ENCODE measurements around the gene ECM1.

ECM1 gene

GRCh38 chr1:150513351-150513791 lies 5.5 kb downstream of the ECM1 start:
- no peak for TF ChIP-seq EZH2phosphoT487 (IDR thresholded peaks at IDR 0.05; ENCODE audit: low read depth)
- no peak for TF ChIP-seq CTCF (IDR thresholded peaks at IDR 0.05; ENCODE audit: low read depth, low read length)
- H3K27me3 ChIP-seq (ENCODE audit: low read depth, low read length): no peaks in the 10 kb centered on the region

DNA sequence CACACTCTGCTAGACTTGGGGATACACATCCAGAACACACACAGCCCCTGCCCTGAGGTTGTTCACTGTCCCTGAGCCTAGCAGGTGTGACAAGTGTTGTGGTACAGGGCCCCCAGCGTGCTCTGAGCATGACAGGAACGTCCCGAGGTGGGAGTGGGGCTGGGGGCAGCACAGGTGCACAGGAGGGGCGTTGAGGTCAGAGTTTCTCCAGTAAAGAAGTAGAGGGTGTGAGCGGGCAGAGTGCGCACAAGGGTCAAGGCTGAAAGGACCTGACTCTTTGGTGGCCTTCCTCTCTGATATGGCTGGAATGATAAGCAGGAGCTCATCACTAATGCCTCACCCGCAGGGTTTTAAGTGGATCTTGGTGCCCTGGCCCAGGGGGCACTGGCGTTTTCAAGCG lies 6.4 kb downstream of the ECM1 start:
- H3K4me2 ChIP-seq (ENCODE audit: low read length): no peak overlapping the region
- H3K4me3 ChIP-seq (ENCODE audit: low read length): no peak overlapping the region
- H2AFZ ChIP-seq (ENCODE audit: low read depth, low read length): no peak overlapping the region
- H3K9ac ChIP-seq (ENCODE audit: low read length): no peak overlapping the region
- no peaks in the 10 kb centered on the region for H4K20me1 ChIP-seq (ENCODE audit: insufficient read depth, low read length)
- no peak overlapping the region for H3K27ac ChIP-seq (ENCODE audit: low read length)
- peaks cover 2% of the 10 kb centered on the region for H3K36me3 ChIP-seq (replicated peaks; ENCODE audit: low read depth, low read length)
- H3K4me1 ChIP-seq (ENCODE audit: low read length): peaks cover 10% of the 10 kb centered on the region
- no peaks in the 10 kb centered on the region for H3K27me3 ChIP-seq (ENCODE audit: low read depth, low read length)
- H3K9me3 ChIP-seq (ENCODE audit: insufficient read depth, low read length): no peaks in the 10 kb centered on the region
- TF ChIP-seq CTCF (IDR thresholded peaks at IDR 0.05; ENCODE audit: low read depth, low read length) (no peak), EZH2phosphoT487 (IDR thresholded peaks at IDR 0.05; ENCODE audit: low read depth) (no peak)
- H3K79me2 ChIP-seq (ENCODE audit: low read length): no peaks in the 10 kb centered on the region

More at GRCh38 chr1:150513351-150513791, 5.5 kb downstream of the ECM1 start:
- H3K4me1 ChIP-seq (ENCODE audit: low read length): peaks cover 10% of the 10 kb centered on the region
- no peak overlapping the region for H3K27ac ChIP-seq (ENCODE audit: low read length)
- no peak overlapping the region for H3K4me2 ChIP-seq (ENCODE audit: low read length)
- no peaks in the 10 kb centered on the region for H3K9me3 ChIP-seq (ENCODE audit: insufficient read depth, low read length)
- no peak overlapping the region for H3K4me3 ChIP-seq (ENCODE audit: low read length)
- no peak overlapping the region for H2AFZ ChIP-seq (ENCODE audit: low read depth, low read length)
- H3K9ac ChIP-seq (ENCODE audit: low read length): no peak overlapping the region
- H3K79me2 ChIP-seq (ENCODE audit: low read length): no peaks in the 10 kb centered on the region
- no peaks in the 10 kb centered on the region for H4K20me1 ChIP-seq (ENCODE audit: insufficient read depth, low read length)
- H3K36me3 ChIP-seq (replicated peaks; ENCODE audit: low read depth, low read length): peaks cover 2% of the 10 kb centered on the region

GRCh38 chr1:150514913-150515327 lies 7.0 kb downstream of the ECM1 start:
- H3K9me3 ChIP-seq (ENCODE audit: insufficient read depth, low read length): no peaks in the 10 kb centered on the region
- TF ChIP-seq EZH2phosphoT487 (IDR thresholded peaks at IDR 0.05; ENCODE audit: low read depth) (no peak), CTCF (IDR thresholded peaks at IDR 0.05; ENCODE audit: low read depth, low read length) (no peak)
- H3K4me2 ChIP-seq (ENCODE audit: low read length): peak overlapping the region; percentile 82
- peaks cover 10% of the 10 kb centered on the region for H3K4me1 ChIP-seq (ENCODE audit: low read length)
- no peak overlapping the region for H3K27ac ChIP-seq (ENCODE audit: low read length)
- H3K9ac ChIP-seq (ENCODE audit: low read length): peak overlapping the region; percentile 49
- peak overlapping the region; percentile 62 for H2AFZ ChIP-seq (ENCODE audit: low read depth, low read length)
- H3K36me3 ChIP-seq (replicated peaks; ENCODE audit: low read depth, low read length): peaks cover 1% of the 10 kb centered on the region
- peak overlapping the region; percentile 80 for H3K4me3 ChIP-seq (ENCODE audit: low read length)
- no peaks in the 10 kb centered on the region for H3K27me3 ChIP-seq (ENCODE audit: low read depth, low read length)
- H3K79me2 ChIP-seq (ENCODE audit: low read length): no peaks in the 10 kb centered on the region
- H4K20me1 ChIP-seq (ENCODE audit: insufficient read depth, low read length): no peaks in the 10 kb centered on the region

DNA sequence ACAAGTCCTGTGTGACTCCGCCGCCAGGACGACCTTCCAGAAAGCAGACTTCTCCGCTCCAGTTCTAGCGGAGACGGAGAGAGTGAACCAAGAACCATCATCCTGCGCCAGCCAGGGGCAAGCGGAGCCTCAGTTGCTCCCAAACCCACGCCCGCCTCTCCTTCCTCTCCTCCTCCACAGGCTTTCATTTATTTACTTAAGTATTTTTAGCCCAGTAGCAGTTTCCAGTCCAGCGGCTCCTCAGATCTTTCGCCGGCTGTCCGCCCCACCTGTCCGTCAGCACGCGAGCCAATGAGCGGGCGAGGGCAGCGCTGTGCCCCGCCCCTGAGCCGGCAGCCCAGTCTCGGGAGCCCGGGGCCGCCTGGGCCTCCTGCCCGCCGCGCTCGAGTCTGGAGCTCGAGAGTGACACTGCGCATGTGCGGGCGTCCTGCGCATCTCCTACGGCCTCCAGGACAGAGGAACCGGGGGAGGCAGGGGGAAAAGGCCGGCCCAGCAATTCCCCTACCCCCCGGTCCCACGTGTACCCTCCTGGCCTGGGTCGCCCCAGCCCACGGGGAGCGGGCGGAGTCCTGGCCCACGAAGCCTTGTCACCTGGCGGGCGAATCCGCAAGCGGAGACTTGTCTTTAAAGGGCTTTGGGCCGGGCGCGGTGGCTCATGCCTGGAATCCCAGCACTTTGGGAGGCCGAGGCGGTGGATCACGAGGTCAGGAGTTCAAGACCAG lies 7.6 kb downstream of the ECM1 start, which contains the start of gene FALEC:
FALEC (plus strand) TSS at position 425 of the 722 bp plus-strand sequence.
- H3K36me3 ChIP-seq (replicated peaks; ENCODE audit: low read depth, low read length): no peaks in the 10 kb centered on the region
- H3K9me3 ChIP-seq (ENCODE audit: insufficient read depth, low read length): no peaks in the 10 kb centered on the region
- H2AFZ ChIP-seq (ENCODE audit: low read depth, low read length): peak within 1 kb of the TSS; percentile 65
- H3K27me3 ChIP-seq (ENCODE audit: low read depth, low read length): no peaks in the 10 kb centered on the region
- H3K9ac ChIP-seq (ENCODE audit: low read length): peak within 1 kb of the TSS; percentile 69
- H3K27ac ChIP-seq (ENCODE audit: low read length): no peak within 1 kb of the TSS
- H3K4me3 ChIP-seq (ENCODE audit: low read length): peak within 1 kb of the TSS; percentile 80
- peaks cover 10% of the 10 kb centered on the region for H3K4me1 ChIP-seq (ENCODE audit: low read length)
- no peaks in the 10 kb centered on the region for H3K79me2 ChIP-seq (ENCODE audit: low read length)
- H3K4me2 ChIP-seq (ENCODE audit: low read length): peak within 1 kb of the TSS; percentile 87
- TF ChIP-seq EZH2phosphoT487 (IDR thresholded peaks at IDR 0.05; ENCODE audit: low read depth) (no peak), CTCF (IDR thresholded peaks at IDR 0.05; ENCODE audit: low read depth, low read length) (no peak)
- no peaks in the 10 kb centered on the region for H4K20me1 ChIP-seq (ENCODE audit: insufficient read depth, low read length)

Measured in OCI-LY3 (cell line).